ENCODE data around the gene RPL26.

DNA sequence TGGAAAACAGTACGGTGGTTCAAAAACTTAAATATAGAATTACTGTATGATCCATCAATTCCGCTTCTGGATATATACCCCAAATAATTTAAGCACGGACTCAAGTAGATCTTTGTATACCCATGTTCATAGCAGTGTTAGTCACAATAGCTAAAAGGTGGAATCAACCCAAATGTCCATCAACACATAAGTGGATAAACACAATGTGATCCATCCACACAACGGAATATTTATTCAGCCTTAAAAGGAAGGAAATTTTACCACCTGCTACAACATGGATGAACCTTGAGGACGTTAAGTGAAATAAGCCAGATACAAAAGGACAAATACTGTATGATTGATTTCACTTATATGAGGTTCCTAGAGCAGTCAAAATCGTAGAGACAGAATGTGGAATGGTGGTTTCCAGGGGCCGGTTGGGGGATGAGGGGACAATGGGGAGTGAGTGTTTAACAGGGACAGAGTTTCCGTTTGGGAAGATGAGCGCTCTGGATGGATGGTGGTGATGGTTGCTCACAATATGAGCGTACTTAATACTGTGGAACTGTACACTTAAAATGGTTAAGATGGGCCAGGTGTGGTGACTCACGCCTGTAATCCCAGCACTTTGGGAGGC lies 20.0 kb upstream of the RPL26 start:
- TF ChIP-seq, protein P1, sequence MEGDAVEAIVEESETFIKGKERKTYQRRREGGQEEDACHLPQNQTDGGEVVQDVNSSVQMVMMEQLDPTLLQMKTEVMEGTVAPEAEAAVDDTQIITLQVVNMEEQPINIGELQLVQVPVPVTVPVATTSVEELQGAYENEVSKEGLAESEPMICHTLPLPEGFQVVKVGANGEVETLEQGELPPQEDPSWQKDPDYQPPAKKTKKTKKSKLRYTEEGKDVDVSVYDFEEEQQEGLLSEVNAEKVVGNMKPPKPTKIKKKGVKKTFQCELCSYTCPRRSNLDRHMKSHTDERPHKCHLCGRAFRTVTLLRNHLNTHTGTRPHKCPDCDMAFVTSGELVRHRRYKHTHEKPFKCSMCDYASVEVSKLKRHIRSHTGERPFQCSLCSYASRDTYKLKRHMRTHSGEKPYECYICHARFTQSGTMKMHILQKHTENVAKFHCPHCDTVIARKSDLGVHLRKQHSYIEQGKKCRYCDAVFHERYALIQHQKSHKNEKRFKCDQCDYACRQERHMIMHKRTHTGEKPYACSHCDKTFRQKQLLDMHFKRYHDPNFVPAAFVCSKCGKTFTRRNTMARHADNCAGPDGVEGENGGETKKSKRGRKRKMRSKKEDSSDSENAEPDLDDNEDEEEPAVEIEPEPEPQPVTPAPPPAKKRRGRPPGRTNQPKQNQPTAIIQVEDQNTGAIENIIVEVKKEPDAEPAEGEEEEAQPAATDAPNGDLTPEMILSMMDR (IDR thresholded peaks at IDR 0.05): no peak
- TF ChIP-seq POLR2A (IDR thresholded peaks at IDR 0.05): no peak

All from Peyer's patch (tissue), 4 donors.